ENCODE results near the gene MSRB1. TPM values are rescaled to one million over a fixed set of nuclear protein-coding genes. Genes with fewer than 3 reads are reported as not detected.

Gene MSRB1
- total and polyA plus RNA-seq, 2 donors (not counting 3 experiments of a cell fraction or from before 2014, with no cell fraction given): 25.0 to 42.1 TPM

- Histone ChIP-seq H3K36me3 (ENCODE audit: control insufficient read depth in 2 of 2, extremely low read depth in 1 of 2, insufficient read depth in 2 of 2, low read length in 2 of 2) (peaks cover 0 to 15% of the 10 kb centered on the region in 2 experiments), H3K4me3 (replicated peaks in 1 of 3; ENCODE audit: insufficient read depth in 1 of 3, low read depth in 1 of 3, low read length in 3 of 3) (no peak overlapping the region), H3K4me2 (ENCODE audit: insufficient read depth, low read length) (no peak overlapping the region), H3K9ac (replicated peaks; ENCODE audit: extremely low read depth, insufficient read depth, low read length) (no peak overlapping the region), H3K27ac (ENCODE audit: insufficient read depth, low read depth, low read length) (no peak overlapping the region), H3K9me3 (replicated peaks; ENCODE audit: control insufficient read depth, insufficient read depth, low read length) (no peaks in the 10 kb centered on the region), H3K4me1 (ENCODE audit: control insufficient read depth, extremely low read depth, insufficient read depth, low read length) (peaks cover 4% of the 10 kb centered on the region), H3K27me3 (ENCODE audit: control insufficient read depth in 2 of 2, insufficient read depth in 2 of 2, low read length in 2 of 2) (no peaks in the 10 kb centered on the region), H4K20me1 (replicated peaks; ENCODE audit: control insufficient read depth, extremely low read depth, insufficient read depth, low read length) (no peaks in the 10 kb centered on the region), H3K79me2 (ENCODE audit: control insufficient read depth, insufficient read depth, low read length) (no peaks in the 10 kb centered on the region), H3K9me1 (replicated peaks; ENCODE audit: control insufficient read depth, extremely low read depth, insufficient read depth, low read length) (no peaks in the 10 kb centered on the region), H2AFZ (ENCODE audit: low read depth, low read length) (no peak overlapping the region)
- ChIA-PET CTCF (no interaction called here), POLR2A (no interaction called here)
- DNase-seq (ENCODE audit: low read depth, low spot score) (no peak), FAIRE-seq (no peak)
- TF ChIP-seq POLR2A (IDR thresholded peaks at IDR 0.05; ENCODE audit: low read depth, low read length) (no peak), FOS (IDR thresholded peaks at IDR 0.05; ENCODE audit: borderline replicate concordance, insufficient read depth, low read length) (no peak), MAX (IDR thresholded peaks at IDR 0.05; ENCODE audit: insufficient read depth, insufficient read length) (no peak), JUN (IDR thresholded peaks at IDR 0.05; ENCODE audit: borderline replicate concordance, insufficient read depth, insufficient read length, low read depth) (no peak), POLR2AphosphoS5 (IDR thresholded peaks at IDR 0.05; ENCODE audit: insufficient read depth, low read depth, low read length) (no peak), EZH2 (IDR thresholded peaks at IDR 0.05; ENCODE audit: borderline replicate concordance, low read depth, low read length, severe bottlenecking) (no peak), MYC (IDR thresholded peaks at IDR 0.05; ENCODE audit: low read depth, low read length) (no peak), GATA2 (IDR thresholded peaks at IDR 0.05; ENCODE audit: insufficient read depth, insufficient read length, low read depth, low read length) (no peak)
- TF ChIP-seq, protein P1, sequence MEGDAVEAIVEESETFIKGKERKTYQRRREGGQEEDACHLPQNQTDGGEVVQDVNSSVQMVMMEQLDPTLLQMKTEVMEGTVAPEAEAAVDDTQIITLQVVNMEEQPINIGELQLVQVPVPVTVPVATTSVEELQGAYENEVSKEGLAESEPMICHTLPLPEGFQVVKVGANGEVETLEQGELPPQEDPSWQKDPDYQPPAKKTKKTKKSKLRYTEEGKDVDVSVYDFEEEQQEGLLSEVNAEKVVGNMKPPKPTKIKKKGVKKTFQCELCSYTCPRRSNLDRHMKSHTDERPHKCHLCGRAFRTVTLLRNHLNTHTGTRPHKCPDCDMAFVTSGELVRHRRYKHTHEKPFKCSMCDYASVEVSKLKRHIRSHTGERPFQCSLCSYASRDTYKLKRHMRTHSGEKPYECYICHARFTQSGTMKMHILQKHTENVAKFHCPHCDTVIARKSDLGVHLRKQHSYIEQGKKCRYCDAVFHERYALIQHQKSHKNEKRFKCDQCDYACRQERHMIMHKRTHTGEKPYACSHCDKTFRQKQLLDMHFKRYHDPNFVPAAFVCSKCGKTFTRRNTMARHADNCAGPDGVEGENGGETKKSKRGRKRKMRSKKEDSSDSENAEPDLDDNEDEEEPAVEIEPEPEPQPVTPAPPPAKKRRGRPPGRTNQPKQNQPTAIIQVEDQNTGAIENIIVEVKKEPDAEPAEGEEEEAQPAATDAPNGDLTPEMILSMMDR (IDR thresholded peaks at IDR 0.05; ENCODE audit: extremely low read depth in 1 of 2, insufficient read depth in 1 of 2, low read depth in 1 of 2, low read length in 2 of 2): no peak
- intact Hi-C loops (cut with micrococcal nuclease): no loop called here
- BruUV-seq (replicated peaks): no TSS peak
- dilution Hi-C loops (cut with MboI; ENCODE audit: extremely low pct_ligation_motif_present, low sequenced_read_pairs): no loop called here
Observed at GRCh38 chr16:1936945-1937479, 6.0 kb downstream of the MSRB1 start.

All from endothelial cell of umbilical vein (primary cell).